ENCODE results near the gene GSE1.

DNA sequence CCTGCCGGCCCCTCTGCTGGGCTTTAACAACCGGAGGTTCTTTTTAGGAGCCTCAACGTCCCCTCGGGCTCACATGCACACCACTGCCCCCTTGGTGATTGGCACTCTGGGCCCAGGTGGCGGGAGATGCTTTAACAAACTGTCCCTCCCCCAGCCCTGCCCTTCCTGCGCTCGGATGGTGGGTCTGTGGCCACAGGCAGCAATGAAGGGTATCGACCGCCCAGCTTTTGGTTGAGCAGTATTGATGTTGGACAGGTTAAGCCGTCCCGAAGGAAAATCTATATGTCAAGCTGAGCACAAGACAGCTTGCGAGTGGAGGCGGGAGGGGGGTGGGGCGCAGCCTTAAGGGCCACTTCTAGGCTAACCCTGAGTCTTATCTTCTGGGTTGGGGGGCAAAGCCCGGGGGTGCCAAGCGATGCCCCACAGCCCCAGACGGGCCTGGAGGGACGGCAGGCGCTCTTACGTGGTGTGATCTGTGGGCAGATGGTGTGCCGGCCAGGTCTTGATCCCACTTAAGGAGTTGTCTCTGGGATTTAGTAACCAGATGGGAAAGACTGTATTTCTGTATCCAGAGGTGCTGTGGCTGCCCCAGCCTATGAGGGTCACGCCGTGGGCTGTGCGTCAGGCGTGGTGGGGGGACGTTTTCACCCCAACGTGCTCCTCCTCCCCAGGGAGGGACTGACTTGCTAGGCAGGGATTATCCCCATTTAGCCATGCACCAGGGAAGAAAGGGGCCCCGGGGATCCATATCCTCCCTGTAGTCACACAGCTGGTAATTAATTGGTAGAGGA lies 6.2 kb downstream of the GSE1 start:
- TF ChIP-seq CTCF (IDR thresholded peaks at IDR 0.05): no peak
- TF ChIP-seq POLR2A (IDR thresholded peaks at IDR 0.05): no peak
- no peak for TF ChIP-seq POLR2AphosphoS5 (IDR thresholded peaks at IDR 0.05)
- no peak for TF ChIP-seq EP300 (IDR thresholded peaks at IDR 0.05)
